GM19240 (cell line): ENCODE results near the gene EEF1AKMT1.
A peak's percentile ranks its signal among the peaks of the same experiment; 100 is the strongest.

Source experiments
- DNase-seq: peaks from one replicate; pipeline ENCODE4 v3.0.0; 2011; ENCODE audit warnings: low spot score; ENCODE audit not compliant: insufficient read length

EEF1AKMT1 gene, protein sequence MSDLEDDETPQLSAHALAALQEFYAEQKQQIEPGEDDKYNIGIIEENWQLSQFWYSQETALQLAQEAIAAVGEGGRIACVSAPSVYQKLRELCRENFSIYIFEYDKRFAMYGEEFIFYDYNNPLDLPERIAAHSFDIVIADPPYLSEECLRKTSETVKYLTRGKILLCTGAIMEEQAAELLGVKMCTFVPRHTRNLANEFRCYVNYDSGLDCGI

DNA sequence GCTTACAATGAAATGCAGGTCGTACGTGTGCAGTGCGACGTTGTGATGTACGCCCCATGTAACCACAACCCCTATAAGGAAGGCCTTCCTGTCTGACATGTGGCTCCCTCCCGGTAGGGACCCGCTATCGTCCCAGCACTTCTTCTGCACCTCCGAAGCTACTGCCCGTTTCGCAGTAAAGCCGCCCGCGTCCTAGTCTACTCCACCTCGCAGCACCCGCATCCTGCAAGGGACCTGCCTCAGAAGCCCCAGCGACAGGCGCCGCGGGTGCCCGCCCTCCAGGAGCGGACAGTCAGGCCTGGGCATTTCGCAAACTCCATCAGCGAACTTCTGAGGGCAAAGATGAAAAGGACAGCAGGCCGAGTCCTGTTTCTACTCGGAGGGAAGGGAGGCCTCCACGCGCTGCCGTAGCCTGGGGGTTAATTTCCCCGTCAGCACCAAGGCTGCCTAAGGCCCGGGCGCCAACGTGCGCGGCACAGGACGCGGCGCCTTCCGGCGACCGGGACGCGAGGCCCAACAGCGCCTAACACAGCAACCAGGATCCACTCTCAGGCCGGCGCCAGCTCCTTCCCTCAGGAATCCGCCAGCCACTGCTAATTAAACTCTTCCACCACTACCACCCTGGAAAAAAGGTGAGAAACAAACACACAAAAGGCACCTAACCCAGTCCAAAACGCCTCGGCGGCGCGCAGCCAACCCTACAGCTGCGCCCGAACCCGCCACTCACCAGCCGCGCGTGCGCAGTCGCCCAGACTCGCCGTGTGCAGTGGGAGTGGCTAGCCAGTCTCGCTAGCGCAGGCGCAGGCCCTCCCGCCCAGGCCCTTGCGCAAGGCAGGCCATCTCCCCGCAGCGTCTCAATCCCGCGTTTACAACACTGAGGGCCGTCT, at the start of gene EEF1AKMT1:
Gene EEF1AKMT1 (minus strand): TSS at position 768 of the 887 bp plus-strand sequence. CDS start 16,363 bp downstream, outside the sequence.
- peak; percentile 35 for DNase-seq

DNA sequence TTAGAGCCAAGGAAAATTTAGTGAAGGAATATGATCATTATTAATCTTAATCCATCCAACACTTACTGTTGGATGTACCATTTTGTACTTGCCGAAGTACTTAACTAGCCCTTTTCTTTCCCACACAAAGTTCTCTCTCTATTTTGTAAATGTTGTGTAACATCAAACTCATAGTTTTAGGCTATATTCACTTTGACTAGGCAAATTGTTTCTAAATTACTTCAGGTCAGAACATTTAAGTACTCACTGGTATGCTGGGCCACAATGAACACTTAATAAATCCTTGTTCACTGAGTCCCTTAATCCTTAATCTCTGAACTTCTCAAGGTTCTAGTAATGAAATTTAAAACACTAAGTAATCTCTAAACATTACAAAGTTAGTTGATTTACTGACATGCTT, 49.3 kb upstream of the EEF1AKMT1 start:
- DNase-seq, result no peak

DNA sequence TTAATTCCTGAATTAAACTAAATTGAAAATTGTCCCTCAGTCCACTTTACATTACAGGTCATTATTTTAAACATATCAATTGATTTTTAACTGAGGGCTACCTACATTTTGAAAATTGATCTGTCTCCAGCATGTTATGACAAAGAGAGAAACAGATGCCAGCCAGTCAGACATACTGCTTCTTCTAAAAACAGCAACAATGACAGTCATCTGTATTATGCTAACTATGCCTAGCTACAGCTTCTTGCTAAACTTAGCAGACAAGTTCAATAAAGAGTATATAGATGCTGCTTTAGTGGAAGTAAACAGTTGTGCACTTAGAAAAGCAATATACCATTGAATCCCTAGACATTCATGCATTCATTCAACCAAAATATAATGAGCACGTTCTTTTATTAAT, 48.6 kb upstream of the EEF1AKMT1 start:
- DNase-seq, result no peak

DNA sequence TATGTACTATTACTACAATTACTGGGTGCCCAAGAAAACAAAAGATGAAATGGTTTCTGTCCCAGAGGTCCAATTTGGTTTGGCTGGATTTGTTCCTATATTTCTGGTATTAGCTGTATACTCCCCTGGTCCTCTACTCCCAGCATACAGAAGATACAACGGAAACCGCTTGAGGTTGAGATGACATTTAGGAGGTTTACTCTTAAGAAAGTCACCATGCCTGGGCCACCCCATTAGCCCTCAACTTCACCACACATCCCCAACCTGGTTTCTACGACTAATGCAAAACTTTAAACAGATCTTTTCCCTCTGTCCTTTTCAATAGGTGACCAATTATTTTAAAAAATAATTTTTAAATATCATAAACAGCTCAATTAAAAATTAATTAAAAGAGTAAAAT, 46.0 kb upstream of the EEF1AKMT1 start:
- no peak for DNase-seq

DNA sequence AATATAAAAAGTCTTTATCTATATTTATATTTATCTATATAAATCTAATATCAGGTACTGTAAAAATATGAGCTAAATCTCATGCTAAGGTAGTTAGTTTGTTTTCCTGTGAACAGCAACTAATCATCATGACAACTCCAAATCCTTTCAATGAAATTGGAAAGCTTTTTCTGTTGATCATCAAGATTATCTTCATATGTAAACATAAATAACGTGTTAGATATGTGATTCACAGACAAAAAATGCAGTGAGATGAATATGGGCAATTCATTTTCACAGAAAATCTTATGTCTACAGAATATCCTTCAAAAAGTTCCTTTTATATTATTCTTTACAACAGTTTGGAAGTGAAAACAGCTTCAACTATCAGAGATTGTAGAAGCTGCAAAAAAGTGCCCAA, 41.7 kb upstream of the EEF1AKMT1 start:
- DNase-seq, result no peak

DNA sequence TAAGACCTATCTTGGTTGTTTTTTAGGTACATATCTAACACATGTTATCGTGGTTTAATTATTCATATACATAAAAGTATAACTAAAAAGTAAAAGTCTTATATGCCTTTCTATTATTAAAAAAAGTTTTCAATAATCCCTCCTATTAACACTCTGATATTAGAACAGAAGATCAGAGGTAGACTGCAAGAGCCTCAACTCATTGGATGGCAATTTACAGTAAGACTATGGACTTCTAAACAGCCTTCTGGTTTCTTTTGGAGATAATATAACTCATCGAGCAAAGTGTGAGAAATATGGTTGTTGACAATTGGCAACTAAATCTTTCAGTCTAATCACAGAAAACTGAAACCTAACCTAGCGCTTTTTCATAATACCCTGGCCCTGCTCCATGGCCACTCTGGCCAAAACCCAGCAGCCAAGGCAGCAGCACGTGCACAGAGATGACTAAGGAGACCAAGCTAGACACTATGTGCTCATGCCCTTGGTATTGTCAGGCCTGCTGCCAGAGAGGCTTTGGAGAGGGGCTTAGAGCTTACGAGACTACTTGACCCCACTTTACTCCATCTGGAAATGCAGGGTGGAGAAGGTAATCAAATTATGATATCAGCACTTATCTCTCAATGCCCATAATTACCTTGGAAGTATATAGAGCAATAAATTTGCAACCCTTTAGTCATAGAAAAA, 40.6 kb upstream of the EEF1AKMT1 start:
- DNase-seq, result no peak

DNA sequence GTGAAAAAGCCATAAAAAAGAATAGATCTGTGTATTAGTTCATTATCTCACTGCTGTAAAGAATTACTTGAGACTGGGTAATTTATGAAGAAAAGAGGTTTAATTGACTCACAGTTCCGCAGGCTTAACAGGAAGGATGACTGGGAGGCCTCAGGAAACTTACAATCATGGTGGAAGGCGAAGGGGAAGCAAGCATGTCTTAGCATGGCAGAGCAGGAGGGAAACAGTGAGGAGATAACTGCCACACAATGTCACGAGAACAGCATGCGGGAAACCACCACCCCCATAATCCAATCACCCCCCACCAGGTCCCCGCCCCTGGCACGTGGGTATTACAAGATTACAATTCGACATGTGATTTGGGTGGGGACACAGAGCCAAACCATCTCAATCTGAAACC, 39.1 kb upstream of the EEF1AKMT1 start:
- DNase-seq, result no peak

DNA sequence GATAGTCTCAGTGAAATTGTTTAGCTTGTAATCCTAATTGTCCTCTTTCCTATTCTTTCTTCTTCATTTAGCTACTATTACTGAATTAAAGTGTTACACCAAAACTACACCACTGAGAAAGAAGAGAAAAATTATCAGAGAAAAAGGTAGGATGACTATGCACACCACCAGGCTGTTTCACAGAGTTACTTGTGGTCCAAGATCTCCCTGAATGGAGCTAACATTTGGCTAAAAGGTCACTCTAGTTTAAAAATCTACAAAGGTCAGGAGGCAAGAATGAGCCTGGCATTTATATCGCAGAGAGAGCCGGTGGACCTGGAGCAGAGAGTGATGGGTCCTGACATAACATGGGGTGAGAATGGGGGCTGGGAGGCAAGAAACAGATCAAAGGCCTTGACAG, 37.0 kb upstream of the EEF1AKMT1 start:
- DNase-seq, result no peak

DNA sequence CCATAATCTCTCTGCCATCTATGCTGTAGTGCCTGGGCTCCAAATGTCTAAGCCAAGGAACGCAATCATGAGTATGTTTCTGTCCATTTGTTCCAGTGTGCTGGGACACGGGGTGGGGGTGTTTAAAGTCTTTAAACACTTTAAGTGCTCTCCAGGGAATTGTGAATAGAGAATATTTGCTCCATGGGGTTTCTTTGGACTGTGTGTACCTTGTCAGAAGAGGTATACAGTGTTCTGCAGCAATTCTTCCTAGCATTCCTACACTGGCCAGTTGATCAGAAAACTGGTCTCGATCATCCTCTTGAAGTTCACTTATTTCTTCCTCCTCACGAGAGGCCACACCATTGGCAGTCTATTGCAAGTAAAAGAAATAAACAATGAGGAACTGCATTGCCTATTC, 35.1 kb upstream of the EEF1AKMT1 start:
- no peak for DNase-seq

DNA sequence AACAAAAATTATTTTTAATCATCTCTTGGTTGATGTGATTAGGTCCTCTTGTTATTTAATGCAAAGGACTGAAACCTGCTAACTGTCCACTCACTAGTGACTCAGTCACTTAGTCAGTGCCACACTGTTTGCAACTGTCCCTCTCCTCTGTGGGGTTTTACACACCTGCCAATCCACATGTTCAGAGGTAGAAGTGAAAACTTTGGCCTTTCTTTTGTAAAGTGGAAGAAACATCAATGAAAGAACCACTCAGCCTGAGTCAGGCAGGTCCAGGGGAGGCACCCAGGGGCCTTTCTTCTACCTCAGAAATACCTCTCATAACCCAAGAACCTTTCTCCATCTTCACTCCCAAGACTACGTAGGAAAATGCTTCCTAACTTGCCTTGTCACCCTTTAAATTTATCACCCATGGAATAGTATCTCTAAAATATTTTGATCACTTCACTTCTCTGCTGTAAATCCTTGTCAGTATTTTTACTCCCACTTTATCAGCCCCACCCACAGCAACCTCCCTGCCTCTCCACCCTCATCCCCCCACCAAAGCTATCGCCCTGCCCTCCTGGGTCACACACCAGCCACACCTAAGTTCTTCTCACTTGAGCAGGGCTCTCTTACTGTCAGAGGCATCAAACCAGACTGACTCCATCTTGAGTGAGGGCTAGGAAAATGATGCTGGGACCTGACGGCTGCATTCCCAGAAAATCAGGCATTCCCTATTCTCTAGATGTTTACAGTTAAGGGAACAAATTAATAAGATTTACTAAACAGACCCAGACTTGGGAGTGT, 29.6 kb upstream of the EEF1AKMT1 start:
- DNase-seq, result no peak

DNA sequence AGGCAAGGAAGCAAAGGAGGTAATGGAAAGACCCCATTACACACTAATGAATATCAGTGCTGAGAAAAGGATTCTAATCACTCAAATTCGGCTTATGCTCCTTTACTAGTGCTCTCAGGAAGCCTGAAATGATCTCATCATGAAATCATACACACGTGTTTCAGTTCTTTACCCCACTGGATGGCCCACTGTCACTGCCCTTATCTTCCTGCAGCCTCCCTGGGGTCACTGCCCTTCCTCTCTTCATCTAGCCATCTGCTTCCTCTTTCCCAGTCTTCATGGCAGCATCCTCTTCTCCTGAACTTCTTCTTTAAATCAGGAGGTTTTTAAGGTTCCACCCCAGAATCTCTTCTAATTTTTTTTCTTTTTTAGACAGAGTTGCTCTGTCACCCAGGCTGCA, 27.9 kb upstream of the EEF1AKMT1 start:
- no peak for DNase-seq

DNA sequence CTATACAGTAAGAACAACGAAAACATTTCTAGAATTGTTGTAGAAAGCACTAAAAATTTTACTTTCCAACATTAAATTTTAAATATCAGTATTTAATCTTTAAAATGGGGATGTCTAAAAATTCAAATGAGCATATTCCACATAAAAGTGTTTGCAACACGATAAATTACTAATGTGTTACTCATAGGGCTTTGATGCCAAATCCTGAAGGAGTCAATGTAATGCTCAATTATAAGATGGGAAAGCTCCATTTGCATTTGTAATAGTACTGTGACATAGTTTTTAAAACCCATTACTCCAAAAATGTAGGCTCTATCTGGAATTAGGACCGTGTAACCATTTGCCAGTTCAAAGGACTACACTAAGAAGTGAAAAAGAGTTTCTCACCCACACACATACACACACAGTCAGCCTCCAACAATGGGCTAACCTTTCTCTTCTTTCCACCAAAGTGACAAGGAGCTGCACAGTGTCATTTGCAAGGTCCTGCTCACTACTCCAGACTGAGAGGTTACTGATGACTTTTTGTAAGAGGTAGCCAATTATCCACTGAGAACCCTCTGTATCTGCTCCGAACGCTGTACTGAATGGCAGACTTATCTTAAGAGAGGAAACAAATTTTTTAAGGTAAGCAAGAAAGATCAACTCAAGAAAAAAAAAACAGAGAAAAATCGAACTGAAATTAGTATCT, 26.1 kb upstream of the EEF1AKMT1 start:
- DNase-seq, result no peak

DNA sequence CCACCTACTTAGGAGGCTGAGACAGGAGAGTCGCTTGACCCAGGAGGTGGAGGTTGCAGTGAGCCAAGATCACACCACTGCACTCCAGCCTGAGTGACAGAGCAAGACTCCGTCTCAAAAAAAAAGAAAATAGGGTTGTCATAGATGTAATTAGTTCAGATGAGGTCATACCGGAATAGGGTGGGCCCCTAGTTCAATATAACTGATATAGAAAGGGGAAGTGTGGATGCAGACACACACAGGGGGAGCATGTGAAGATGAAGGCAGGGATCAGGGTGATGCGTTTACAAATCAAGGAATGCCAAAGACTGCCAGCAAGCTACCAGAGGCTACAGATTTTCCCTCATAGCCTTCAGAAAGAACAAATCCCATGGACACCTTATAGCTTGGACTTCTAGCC, 24.3 kb upstream of the EEF1AKMT1 start:
- no peak for DNase-seq

DNA sequence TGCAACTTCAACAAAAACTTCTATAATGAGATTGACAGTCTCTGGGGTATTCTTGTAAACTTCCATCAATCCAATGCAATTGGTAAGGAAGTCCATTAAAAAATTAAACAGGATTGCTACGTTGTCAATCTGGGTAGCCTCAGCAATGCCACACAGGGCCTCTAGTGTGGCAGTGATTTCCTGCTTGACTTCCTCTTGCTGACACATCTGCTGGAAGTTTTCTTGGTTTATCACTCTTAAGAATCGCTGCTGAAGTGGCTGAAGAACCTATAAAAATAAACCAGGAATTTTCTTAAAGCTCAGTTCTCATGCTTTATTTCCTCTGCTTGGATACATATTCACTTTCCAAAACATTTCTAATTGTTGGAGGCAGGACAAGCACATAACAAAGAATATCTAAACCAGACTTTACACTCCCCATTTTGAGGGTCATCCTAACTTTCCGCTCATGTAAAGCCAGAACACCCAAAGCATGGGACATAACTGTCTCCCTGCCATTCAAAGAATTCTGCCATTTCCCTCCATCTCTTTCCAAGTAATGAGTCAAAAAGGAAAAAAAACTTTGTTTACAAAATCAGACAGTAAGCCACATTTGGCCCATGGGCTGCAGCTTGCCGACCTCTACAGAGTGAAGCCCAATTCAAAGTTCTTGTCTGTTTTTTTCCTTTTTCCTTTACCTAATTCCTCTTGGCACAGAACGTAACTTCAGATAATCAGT, 23.2 kb upstream of the EEF1AKMT1 start:
- DNase-seq, result no peak

DNA sequence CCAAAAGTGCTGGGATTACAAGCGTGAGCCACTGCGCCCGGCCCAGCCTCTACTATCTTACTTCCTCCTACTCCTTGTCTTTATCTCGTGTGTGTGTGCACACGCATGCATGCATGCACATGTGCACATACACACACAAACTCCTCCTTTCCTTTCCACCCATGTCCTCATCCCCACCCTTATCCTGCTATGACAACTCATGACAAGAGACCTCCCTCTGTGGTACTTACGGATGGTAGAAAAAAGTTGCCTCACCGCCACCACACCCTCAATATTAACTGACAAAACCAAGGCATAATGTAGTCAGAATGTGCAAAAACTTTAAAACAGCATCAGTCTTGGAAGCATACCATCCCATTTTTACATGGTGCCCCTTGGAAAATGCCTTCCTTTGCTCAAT, 15.9 kb upstream of the EEF1AKMT1 start:
- no peak for DNase-seq

DNA sequence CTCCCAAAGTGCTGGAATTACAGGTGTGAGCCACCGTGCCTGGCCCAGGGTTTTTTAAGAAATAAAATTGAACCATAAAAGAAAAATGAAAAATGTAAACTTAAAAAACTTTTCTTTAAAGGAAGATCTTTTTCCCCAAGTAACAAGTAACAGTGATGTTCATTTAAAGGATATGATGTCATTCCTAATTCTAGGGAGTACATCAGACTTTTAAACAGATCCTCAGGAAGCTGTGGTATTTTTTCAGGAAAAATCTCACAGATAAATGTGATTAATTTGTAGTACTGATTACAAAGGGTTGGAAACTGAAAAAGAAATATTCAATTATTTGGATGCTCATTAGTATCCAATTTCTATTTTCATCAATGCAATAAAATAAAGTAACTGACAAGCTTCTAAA, 14.6 kb upstream of the EEF1AKMT1 start:
- DNase-seq, result no peak

DNA sequence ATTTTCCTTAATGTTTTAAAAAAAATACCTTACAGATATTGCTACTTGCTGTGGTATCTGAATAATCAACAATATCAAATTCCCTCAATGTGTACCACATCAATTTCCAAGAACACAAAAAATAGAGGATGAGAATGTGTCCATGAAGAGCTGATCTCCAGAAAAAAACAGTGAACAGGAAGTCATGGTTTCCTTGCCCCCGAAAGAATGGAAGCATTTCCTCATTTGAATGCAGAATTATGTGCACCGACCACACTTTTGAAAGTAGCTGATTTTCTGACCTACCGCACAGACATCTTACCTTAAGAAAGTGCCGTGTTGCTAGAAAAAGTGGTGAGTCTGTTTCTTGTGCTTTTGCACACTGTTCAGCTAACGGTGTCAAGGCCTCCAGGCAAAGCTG, 13.4 kb upstream of the EEF1AKMT1 start:
- no peak for DNase-seq

DNA sequence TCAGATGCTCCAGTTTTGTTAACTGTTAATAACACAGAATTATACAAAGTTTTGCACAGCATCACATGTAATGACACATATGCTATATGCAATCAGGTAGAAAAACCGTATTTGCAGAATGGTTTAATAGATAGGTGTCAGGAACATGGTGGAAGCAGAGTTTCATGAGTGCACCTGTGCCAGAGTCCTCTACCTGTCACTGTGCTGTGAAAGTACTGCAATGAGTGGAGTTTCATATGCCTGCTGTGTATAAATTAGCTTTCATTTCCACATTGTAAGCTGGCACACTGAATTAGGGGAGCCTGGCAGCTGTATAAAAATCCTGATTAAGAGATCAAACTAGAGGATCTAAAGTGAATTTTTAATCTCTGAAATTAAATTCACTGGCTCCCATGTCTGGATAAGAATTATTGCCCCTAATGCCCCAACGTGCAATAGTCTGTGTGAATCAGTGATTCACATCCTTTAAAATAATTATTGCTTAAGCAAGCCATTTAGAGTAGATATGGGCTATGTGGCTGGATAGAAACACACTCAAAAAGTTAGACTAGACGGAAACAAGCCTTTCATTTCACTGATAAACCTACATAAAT, 8.5 kb upstream of the EEF1AKMT1 start:
- no peak for DNase-seq

DNA sequence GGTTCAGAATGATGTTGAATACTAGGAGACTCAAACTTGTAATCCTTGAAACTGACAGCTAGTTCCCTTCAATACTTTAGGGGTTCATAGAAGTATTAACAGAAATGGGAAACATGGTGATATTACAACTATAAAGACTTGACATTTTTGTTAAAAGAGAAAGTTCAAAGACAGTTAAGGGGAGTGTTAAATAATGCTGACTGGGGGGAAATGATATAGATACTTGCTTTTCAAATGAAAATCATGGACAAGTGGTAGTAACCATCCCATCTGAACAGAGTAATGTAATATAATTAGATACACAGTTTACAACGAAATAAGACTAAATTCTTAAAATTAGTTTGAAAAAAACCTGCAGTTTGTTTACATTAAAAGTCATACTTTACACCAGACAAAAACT, 6.6 kb upstream of the EEF1AKMT1 start:
- no peak for DNase-seq

DNA sequence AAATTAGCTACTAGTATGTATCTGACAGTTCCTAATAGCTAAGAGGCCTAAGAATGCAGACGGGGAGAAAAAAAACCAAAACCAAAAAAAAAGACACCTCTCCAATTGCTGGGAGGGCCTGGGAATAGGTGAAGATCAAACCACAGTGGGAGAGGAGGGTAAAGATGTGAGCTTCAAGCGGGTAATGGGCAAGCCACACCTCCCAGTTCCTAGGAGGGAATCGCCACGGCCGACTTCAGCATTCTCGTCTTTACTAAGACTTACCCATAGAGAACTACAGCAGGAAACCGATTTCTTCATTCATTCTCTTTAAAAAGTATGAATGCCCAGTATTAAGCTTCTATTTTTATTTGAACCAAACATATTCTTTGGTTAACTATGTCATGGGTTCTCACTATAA, 5.6 kb upstream of the EEF1AKMT1 start:
- no peak for DNase-seq
